ENCODE measurements around the gene SMIM38. TPM values are rescaled to one million over a fixed set of nuclear protein-coding genes. Genes with fewer than 3 reads are reported as not detected.

SMIM38 gene
- total and polyA plus RNA-seq, 9 of the 15 experiments (the other 6 are each of a cell fraction or from before 2014, with no cell fraction given): 0.07 to 1.2 (median 0.21) TPM; not detected in 2

DNA sequence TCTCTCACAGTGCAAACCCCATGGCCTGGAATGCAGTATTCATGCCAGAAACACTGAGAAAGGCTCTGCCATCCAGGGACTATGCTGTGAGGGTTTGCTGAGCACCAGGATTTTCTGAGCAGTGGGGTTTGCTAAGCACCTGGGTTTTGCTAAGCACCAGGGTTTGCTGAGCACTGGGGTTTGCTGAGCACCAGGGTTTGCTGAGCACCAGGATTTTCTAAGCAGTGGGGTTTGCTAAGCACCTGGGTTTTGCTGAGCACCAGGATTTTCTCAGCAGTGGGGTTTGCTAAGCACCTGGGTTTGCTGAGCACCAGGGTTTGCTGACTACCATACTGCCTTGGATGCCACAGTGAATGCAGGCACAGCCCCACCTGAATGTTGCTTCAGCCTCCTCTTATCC is 48.3 kb upstream of the SMIM38 start:
- H3K27ac ChIP-seq (ENCODE audit: extremely low read depth, low read depth, low read length): no peak overlapping the region
- no peak overlapping the region for H3K4me3 ChIP-seq
- H3K4me1 ChIP-seq (replicated peaks in 1 of 2; ENCODE audit: control insufficient read depth in 2 of 2, insufficient read depth in 2 of 2, low read length in 2 of 2): peaks cover 0 to 4% of the 10 kb centered on the region in 2 experiments; a peak in 1 of 5 replicates
- intact Hi-C loops (cut with micrococcal nuclease) (no loop called here), in situ Hi-C loops (cut with MboI) (loop anchor here (5.0 kb wide), 2 partner anchors 535 to 565 kb away; partner anchors contain the start of gene CCND1)
- H4K20me1 ChIP-seq (replicated peaks; ENCODE audit: control insufficient read depth, insufficient read depth, low read length): no peaks in the 10 kb centered on the region; the same call in 1 of the 2 replicates
- ChIA-PET POLR2A (interaction anchor here (0.6 kb wide), 1 partner anchor 352 kb away, joined by 3 read pairs; no protein-coding TSS in a partner anchor), CTCF (ENCODE audit: low intra/inter-chr PET ratio) (no interaction called here)
- no peak for DNase-seq (ENCODE audit: extremely low read depth in 1 of 4, low spot score in 3 of 4)
- no peak overlapping the region for H3K4me2 ChIP-seq (ENCODE audit: insufficient read depth, low read length)
- H2AFZ ChIP-seq (ENCODE audit: low read depth, low read length): no peak overlapping the region
- FAIRE-seq: no peak
- no peaks in the 10 kb centered on the region for H3K9me1 ChIP-seq (ENCODE audit: control insufficient read depth, insufficient read depth, low read length)
- no peaks in the 10 kb centered on the region for H3K79me2 ChIP-seq (ENCODE audit: control insufficient read depth, insufficient read depth, low read length)
- H3K9me3 ChIP-seq (replicated peaks; ENCODE audit: control insufficient read depth, insufficient read depth, low read depth, low read length): no peaks in the 10 kb centered on the region
- no peaks in the 10 kb centered on the region for H3K36me3 ChIP-seq (ENCODE audit: control insufficient read depth, insufficient read depth, low read length)
- H3K27me3 ChIP-seq (ENCODE audit: control insufficient read depth in 2 of 2, insufficient read depth in 2 of 2, low read length in 2 of 2): peaks cover 12 to 76% of the 10 kb centered on the region in 2 experiments; a peak in 4 of 5 replicates
- H3K9ac ChIP-seq (ENCODE audit: insufficient read depth in 1 of 2, low read depth in 2 of 2, low read length in 2 of 2): no peak overlapping the region
- no TSS peak for BruUV-seq (replicated peaks)
- ATAC-seq: no peak
- TF ChIP-seq USF2 (CRISPR knock-in tag; IDR thresholded peaks at IDR 0.05): no peak
- TF ChIP-seq GABPB2 (CRISPR knock-in tag; conservative IDR thresholded peaks at IDR 0.05): no peak
- TF ChIP-seq BMI1 (IDR thresholded peaks at IDR 0.05; ENCODE audit: low read length): no peak
- no peak for TF ChIP-seq JUN (IDR thresholded peaks at IDR 0.05; ENCODE audit: borderline replicate concordance, low read depth, low read length)
- no peak for TF ChIP-seq JUN (CRISPR knock-in tag; IDR thresholded peaks at IDR 0.05; ENCODE audit: borderline replicate concordance)
- no peak for TF ChIP-seq HDGF (IDR thresholded peaks at IDR 0.05)
- no peak for TF ChIP-seq ZBTB5 (IDR thresholded peaks at IDR 0.05)
- no peak for TF ChIP-seq SIN3A (IDR thresholded peaks at IDR 0.05; ENCODE audit: borderline replicate concordance in 2 of 2, control insufficient read depth in 1 of 2, low read depth in 2 of 2, low read length in 2 of 2)
- TF ChIP-seq CBFB (CRISPR knock-in tag; IDR thresholded peaks at IDR 0.05): no peak
- TF ChIP-seq RB1 (IDR thresholded peaks at IDR 0.05; ENCODE audit: low read depth): no peak
- TF ChIP-seq, protein P1, sequence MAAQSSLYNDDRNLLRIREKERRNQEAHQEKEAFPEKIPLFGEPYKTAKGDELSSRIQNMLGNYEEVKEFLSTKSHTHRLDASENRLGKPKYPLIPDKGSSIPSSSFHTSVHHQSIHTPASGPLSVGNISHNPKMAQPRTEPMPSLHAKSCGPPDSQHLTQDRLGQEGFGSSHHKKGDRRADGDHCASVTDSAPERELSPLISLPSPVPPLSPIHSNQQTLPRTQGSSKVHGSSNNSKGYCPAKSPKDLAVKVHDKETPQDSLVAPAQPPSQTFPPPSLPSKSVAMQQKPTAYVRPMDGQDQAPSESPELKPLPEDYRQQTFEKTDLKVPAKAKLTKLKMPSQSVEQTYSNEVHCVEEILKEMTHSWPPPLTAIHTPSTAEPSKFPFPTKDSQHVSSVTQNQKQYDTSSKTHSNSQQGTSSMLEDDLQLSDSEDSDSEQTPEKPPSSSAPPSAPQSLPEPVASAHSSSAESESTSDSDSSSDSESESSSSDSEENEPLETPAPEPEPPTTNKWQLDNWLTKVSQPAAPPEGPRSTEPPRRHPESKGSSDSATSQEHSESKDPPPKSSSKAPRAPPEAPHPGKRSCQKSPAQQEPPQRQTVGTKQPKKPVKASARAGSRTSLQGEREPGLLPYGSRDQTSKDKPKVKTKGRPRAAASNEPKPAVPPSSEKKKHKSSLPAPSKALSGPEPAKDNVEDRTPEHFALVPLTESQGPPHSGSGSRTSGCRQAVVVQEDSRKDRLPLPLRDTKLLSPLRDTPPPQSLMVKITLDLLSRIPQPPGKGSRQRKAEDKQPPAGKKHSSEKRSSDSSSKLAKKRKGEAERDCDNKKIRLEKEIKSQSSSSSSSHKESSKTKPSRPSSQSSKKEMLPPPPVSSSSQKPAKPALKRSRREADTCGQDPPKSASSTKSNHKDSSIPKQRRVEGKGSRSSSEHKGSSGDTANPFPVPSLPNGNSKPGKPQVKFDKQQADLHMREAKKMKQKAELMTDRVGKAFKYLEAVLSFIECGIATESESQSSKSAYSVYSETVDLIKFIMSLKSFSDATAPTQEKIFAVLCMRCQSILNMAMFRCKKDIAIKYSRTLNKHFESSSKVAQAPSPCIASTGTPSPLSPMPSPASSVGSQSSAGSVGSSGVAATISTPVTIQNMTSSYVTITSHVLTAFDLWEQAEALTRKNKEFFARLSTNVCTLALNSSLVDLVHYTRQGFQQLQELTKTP (IDR thresholded peaks at IDR 0.05; ENCODE audit: low read depth in 1 of 2, partially characterized antibody in 2 of 2): no peak
